Left lung (tissue), 10 donors: ENCODE data around the gene DMRTC2. TPM values are rescaled to one million over a fixed set of nuclear protein-coding genes. Genes with fewer than 3 reads are reported as not detected.

Source experiments
- ATAC-seq: fragments of 200-7000 bp; cut with Tn5 transposase; one replicate; pipeline ENCODE4 v1.9.1; 2020; ENCODE audit warnings: moderate library complexity
- DNase-seq, 4 donors: peaks; one replicate each; pipeline ENCODE4 v3.0.0-alpha.2; 2013 to 2020
- H3K27ac ChIP-seq, 2 donors: fragments of 200-600 bp; sonication (generic) in 1 of 2; one replicate each; pipeline versions ENCODE4 v1.5.0 to v1.8.0; 2020 to 2021
- H3K27me3 ChIP-seq, 2 donors: fragments of 200-600 bp; sonication (generic) in 1 of 2; one replicate each; pipeline versions ENCODE4 v1.5.0 to v1.8.0; 2020 to 2021
- H3K36me3 ChIP-seq, 2 donors: fragments of 200-600 bp; sonication (generic) in 1 of 2; one replicate each; pipeline versions ENCODE4 v1.5.0 to v1.8.0; 2020 to 2021
- H3K4me1 ChIP-seq, 2 donors: fragments of 200-600 bp; one replicate each; pipeline ENCODE4 v1.8.0; 2021
- H3K4me3 ChIP-seq, 2 donors: fragments of 200-600 bp; sonication (generic) in 1 of 2; one replicate each; pipeline versions ENCODE4 v1.5.0 to v1.8.0; 2020 to 2021; ENCODE audit warnings: mild to moderate bottlenecking in 1 of 2
- H3K9me3 ChIP-seq, 2 donors: fragments of 200-600 bp; sonication (generic) in 1 of 2; one replicate each; pipeline versions ENCODE4 v1.5.0 to v1.8.0; 2020 to 2021
- intact Hi-C, 2 donors: fragments of 100-400 bp; cut with DNase I; formaldehyde crosslinking; loops; one replicate each; pipeline versions ENCODE4 v1.11.2 to v1.14.2; 2022
- polyA plus RNA-seq, 6 donors: library from polyadenylated mRNA; unstranded; fragments of 120-200 nt; gene quantifications; one replicate each; pipeline ENCODE4 v1.2.1, GENCODE V29; 2013; ENCODE audit not compliant: insufficient read length in 6 of 6
- total RNA-seq, 2 donors: library from RNA; stranded (reverse); fragmentation: NEBNext Ultra II Directional; extraction: Animal tissue kit (Norgen Biotek cat#: 25700); gene quantifications; one replicate each; pipeline ENCODE4 v1.2.1, GENCODE V29; 2021
- TF ChIP-seq, protein P1 (sequence below), 2 donors: fragments of 200-600 bp; sonication (generic) in 1 of 2; IDR thresholded peaks; one replicate each; pipeline versions ENCODE4 v1.5.0 to v1.8.0; 2021; ENCODE audit warnings: antibody characterized with exemption in 2 of 2
- donor health status: DM: no; HTN: yes; CAD: no.
- donor health status: DM: no; HTN: no; CAD: no.

Gene DMRTC2
- total and polyA plus RNA-seq, 8 donors: not detected

DNA sequence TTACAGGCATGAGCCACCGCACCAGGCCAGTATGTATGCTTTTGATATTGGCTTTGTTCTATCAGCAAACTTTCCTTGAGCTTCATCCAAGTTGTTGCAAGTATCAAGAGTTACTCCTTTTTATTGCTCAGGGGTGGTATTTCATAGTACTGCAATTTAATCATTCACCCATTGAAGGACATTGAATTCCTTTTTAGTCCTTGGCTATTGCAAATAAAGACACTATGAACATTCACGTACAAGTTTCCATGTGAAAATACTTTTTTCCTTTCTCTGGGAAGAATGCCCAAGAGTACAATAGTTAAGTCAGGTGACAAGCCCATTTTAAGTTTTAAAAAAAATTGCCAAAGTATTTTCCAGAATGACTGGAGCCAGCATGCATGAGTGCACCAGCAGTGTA lies 28.1 kb upstream of the DMRTC2 start:
- intact Hi-C loops: no loop called here
- peaks cover 0 to 23% of the 10 kb centered on the region in 2 donors for H3K27me3 ChIP-seq
- H3K36me3 ChIP-seq: no peaks in the 10 kb centered on the region
- TF ChIP-seq, protein P1, sequence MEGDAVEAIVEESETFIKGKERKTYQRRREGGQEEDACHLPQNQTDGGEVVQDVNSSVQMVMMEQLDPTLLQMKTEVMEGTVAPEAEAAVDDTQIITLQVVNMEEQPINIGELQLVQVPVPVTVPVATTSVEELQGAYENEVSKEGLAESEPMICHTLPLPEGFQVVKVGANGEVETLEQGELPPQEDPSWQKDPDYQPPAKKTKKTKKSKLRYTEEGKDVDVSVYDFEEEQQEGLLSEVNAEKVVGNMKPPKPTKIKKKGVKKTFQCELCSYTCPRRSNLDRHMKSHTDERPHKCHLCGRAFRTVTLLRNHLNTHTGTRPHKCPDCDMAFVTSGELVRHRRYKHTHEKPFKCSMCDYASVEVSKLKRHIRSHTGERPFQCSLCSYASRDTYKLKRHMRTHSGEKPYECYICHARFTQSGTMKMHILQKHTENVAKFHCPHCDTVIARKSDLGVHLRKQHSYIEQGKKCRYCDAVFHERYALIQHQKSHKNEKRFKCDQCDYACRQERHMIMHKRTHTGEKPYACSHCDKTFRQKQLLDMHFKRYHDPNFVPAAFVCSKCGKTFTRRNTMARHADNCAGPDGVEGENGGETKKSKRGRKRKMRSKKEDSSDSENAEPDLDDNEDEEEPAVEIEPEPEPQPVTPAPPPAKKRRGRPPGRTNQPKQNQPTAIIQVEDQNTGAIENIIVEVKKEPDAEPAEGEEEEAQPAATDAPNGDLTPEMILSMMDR (IDR thresholded peaks at IDR 0.05): no peak
- no peak overlapping the region for H3K27ac ChIP-seq
- H3K9me3 ChIP-seq: no peaks in the 10 kb centered on the region
- no peak overlapping the region for H3K4me3 ChIP-seq
- DNase-seq (no peak), ATAC-seq (no peak)
- peaks cover 0 to 16% of the 10 kb centered on the region in 2 donors for H3K4me1 ChIP-seq

DNA sequence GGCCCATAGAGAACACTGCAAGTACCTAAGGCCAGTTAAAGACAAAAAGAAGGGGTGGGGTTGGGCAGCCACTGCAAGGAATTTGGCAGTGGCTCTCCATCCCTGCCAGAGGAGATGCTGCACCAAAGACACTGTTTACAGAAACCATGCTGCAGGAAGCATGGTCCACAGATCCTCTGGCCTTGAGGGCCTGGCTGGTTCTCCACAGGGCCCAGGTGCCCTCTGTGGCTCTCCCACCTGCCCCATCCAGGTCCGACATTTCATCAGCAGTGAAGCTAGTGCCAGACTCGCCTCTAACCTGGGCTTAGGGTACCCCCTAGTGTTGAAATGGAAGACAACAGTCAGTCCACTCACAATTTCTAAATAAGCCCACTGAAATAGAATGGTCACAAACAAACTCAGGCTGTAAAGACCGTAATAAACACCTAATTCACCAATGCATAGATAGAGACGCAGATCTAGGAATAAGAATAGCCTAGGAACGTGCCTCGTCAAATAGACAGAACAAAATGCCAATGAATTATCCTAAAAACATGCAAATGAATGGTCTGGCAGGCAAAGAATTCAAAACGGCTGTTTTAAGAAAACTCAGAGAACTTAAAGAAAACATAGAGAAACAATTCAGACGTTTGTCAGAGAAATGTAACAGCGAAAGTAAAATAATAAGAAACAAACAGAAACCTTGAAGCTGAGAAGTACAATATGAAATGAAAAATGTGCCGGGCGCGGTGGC lies 23.7 kb upstream of the DMRTC2 start:
- H3K27me3 ChIP-seq: peaks cover 0 to 38% of the 10 kb centered on the region in 2 donors
- no peak overlapping the region for H3K27ac ChIP-seq
- H3K4me3 ChIP-seq: no peak overlapping the region
- ATAC-seq: peak; percentile 97
- TF ChIP-seq, protein P1 (IDR thresholded peaks at IDR 0.05): peak; percentile 53 to 70
- DNase-seq: peak in 1 of 4 donors; percentile 28
- H3K4me1 ChIP-seq: peaks cover 0 to 8% of the 10 kb centered on the region in 2 donors
- no peaks in the 10 kb centered on the region for H3K9me3 ChIP-seq
- H3K36me3 ChIP-seq: no peaks in the 10 kb centered on the region
- intact Hi-C loops: no loop called here

DNA sequence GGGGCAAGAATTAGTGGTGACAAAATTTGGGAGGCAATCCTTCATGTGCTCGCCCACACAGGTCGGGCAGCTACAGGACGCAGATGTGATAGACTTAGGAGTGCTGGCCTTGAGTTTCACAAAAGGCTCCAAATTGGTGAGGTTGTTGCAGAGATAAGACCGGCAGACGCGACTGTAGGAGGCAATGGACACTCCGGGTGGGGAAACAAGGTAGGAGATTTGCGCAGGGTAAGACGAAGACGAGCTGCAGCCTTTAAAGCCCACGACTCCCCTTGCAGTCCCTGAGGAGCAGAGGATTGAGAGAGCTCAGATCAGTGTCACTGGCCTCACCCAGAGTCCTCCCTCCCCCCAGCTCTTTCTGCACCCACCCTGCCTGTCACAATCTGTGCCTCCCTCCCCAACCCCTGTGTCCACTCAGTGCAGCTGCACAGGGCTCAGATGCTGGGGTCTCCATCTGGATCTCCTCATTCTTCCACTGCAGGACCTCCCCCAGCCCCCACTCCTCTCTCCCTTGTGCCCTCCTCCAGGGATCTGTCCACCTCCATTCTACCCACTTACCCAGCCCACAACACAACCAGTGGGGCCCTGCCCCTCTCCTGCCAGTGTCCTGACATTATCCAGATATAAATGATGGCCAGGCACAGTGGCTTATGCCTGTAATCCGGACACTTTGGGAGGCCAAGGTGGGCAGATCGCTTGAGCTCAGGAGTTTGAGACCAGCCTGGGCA lies 6.7 kb upstream of the DMRTC2 start:
- DNase-seq (no peak), ATAC-seq (no peak)
- TF ChIP-seq, protein P1 (IDR thresholded peaks at IDR 0.05): no peak
- Histone ChIP-seq H3K4me1 (peaks cover 0 to 4% of the 10 kb centered on the region in 2 donors), H3K27me3 (peaks cover 0 to 53% of the 10 kb centered on the region in 2 donors), H3K36me3 (no peaks in the 10 kb centered on the region), H3K4me3 (no peak overlapping the region), H3K9me3 (no peaks in the 10 kb centered on the region), H3K27ac (no peak overlapping the region)
- intact Hi-C loops: no loop called here

DNA sequence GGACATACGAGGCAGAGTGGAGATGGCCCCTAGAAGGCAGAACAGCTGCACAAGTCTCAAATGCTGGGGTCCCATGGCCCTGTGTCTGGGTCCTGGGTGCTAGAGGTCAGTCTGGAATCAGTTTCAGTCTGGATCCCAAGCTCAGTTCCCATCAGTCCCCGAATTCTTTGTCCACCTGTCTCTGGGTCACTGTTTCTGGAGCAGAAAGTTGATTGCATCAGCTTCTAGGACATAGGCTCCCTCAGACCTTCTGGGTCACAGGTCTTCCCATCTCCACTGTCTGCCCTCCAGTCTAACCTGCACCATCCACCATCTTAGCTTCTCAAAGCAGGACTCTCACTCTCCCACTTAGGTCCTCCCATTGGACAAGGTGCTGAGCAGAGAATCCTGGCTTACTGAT lies 5.6 kb upstream of the DMRTC2 start:
- no peak for DNase-seq
- H3K4me3 ChIP-seq: no peak overlapping the region
- no peaks in the 10 kb centered on the region for H3K9me3 ChIP-seq
- peaks cover 0 to 4% of the 10 kb centered on the region in 2 donors for H3K4me1 ChIP-seq
- ATAC-seq: no peak
- H3K27me3 ChIP-seq: peaks cover 0 to 47% of the 10 kb centered on the region in 2 donors
- TF ChIP-seq, protein P1 (IDR thresholded peaks at IDR 0.05): no peak
- intact Hi-C loops: no loop called here
- no peaks in the 10 kb centered on the region for H3K36me3 ChIP-seq
- H3K27ac ChIP-seq: no peak overlapping the region

DNA sequence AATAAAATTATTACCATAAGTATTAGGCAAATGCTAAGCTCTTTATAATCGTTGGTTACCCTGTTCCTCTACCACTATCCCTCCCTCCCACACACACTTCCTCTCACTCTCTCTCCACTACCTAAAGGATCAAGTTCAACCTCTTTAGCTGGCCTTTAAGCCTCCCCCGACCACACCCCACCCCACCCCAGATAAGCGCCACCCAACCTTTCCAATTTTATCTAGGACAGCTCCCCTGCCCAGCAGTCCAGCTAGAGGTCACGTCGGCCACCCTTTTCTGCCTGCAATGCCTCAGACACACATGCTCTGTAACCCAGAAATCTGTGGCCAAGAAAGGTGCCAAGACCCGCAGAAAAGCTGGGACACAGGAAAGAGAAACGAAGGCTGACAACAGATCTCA lies 1.5 kb upstream of the DMRTC2 start:
- TF ChIP-seq, protein P1 (IDR thresholded peaks at IDR 0.05): no peak
- ATAC-seq (no peak), DNase-seq (no peak)
- Histone ChIP-seq H3K4me1 (peaks cover 0 to 4% of the 10 kb centered on the region in 2 donors), H3K4me3 (no peak overlapping the region), H3K9me3 (no peaks in the 10 kb centered on the region), H3K36me3 (no peaks in the 10 kb centered on the region), H3K27ac (no peak overlapping the region), H3K27me3 (peaks cover 0 to 39% of the 10 kb centered on the region in 2 donors)
- intact Hi-C loops: no loop called here
